Measurements from ENCODE around the gene GPR55.

The GPR55 gene

GRCh38 chr2:230879271-230879882, 45.7 kb downstream of the GPR55 start:
- DNase-seq (ENCODE audit: low read depth), result no peak

DNA sequence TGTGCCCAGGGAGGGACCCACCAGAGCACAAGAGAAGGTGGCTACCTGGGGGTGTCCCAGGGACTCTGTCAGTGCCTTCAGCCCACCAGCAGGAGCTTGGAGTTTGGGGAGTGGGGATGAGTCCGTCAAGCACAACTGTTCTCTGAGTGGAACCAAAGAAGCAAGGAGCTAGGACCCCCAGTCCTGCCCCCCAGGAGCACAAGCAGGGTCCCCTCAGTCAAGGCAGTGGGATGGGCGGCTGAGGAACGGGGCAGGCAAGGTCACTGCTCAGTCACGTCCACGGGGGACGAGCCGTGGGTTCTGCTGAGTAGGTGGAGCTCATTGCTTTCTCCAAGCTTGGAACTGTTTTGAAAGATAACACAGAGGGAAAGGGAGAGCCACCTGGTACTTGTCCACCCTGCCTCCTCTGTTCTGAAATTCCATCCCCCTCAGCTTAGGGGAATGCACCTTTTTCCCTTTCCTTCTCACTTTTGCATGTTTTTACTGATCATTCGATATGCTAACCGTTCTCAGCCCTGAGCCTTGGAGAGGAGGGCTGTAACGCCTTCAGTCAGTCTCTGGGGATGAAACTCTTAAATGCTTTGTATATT, 46.3 kb downstream of the GPR55 start:
- no peak for DNase-seq (ENCODE audit: low read depth)

DNA sequence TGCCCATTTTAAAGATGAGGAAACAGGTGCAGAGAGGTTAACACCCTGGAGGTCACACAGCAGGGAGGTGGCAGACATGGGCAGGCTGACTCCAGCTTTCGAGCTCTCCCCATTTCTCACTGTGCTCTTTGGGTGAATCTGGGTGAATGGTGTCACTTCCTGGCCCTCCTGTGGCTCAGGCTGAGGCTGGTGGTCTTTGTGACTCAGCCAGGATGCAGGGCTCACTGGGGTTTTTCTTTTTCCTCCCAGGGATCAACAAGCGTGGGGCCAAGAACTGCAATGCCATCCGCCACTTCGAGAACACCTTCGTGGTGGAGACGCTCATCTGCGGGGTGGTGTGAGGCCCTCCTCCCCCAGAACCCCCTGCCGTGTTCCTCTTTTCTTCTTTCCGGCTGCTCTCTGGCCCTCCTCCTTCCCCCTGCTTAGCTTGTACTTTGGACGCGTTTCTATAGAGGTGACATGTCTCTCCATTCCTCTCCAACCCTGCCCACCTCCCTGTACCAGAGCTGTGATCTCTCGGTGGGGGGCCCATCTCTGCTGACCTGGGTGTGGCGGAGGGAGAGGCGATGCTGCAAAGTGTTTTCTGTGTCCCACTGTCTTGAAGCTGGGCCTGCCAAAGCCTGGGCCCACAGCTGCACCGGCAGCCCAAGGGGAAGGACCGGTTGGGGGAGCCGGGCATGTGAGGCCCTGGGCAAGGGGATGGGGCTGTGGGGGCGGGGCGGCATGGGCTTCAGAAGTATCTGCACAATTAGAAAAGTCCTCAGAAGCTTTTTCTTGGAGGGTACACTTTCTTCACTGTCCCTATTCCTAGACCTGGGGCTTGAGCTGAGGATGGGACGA, 47.1 kb downstream of the GPR55 start:
- no peak for DNase-seq (ENCODE audit: low read depth)

GRCh38 chr2:230877116-230877758, 47.8 kb downstream of the GPR55 start:
- no peak for DNase-seq (ENCODE audit: low read depth)

GRCh38 chr2:230875347-230876315, 49.4 kb downstream of the GPR55 start:
- DNase-seq (ENCODE audit: low read depth), result no peak

GRCh38 chr2:230874876-230875275, 50.2 kb downstream of the GPR55 start:
- no peak for DNase-seq (ENCODE audit: low read depth)

DNA sequence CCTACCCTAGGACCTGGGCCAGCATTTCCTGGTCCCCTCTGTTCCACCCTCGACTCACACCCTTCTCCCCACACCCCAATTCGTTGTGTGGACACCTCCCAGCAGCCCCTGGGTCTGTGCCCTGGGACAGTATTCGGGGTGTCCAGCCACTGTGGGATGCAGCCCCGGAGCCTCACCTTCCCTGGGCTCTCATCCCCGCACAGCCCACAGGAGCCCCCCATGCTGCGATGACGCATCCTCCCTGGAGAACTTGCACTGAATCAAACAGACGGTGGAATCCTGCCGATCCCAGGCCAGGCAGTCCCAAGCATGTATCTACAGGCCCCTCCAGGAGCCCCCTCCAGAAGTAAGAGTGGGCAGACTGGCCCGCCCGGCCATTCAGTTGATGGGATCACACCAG, 50.6 kb downstream of the GPR55 start:
- DNase-seq (ENCODE audit: low read depth), result no peak

DNA sequence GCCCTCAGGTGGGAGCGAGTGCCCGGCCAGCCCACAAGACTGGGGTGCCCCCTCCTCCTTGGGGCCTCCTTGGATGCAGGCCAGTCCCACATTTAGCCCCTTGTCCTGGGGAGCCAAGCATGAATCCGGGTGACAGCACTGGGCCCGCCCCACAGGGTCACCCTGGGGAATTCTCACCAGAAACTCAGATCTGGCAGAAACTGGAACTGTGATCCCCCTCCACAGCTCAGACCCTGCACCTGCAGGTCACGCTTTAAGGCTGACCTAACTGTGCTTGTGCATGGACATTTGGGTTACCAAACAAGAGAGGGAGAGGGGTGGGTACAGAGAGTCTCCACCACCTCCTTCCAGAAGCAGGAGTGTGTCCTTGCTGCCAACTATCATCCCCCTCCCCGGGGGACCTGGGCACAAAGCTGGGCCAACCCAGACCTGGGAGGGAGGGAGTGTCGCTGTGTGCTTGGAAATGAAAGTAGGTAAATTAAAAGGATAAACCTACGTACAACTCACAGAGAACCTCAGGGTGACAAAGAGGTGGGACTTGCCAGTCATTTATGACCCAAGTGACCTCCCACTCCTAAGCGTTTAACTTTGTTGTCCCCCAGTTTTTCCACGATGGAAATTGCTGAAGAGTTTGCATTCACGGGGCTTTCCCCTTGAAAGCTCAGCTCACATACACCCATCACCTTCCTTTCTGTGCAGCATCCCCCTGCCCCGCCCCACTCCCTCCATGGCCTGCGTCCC, 51.2 kb downstream of the GPR55 start:
- DNase-seq (ENCODE audit: low read depth), result no peak

DNA sequence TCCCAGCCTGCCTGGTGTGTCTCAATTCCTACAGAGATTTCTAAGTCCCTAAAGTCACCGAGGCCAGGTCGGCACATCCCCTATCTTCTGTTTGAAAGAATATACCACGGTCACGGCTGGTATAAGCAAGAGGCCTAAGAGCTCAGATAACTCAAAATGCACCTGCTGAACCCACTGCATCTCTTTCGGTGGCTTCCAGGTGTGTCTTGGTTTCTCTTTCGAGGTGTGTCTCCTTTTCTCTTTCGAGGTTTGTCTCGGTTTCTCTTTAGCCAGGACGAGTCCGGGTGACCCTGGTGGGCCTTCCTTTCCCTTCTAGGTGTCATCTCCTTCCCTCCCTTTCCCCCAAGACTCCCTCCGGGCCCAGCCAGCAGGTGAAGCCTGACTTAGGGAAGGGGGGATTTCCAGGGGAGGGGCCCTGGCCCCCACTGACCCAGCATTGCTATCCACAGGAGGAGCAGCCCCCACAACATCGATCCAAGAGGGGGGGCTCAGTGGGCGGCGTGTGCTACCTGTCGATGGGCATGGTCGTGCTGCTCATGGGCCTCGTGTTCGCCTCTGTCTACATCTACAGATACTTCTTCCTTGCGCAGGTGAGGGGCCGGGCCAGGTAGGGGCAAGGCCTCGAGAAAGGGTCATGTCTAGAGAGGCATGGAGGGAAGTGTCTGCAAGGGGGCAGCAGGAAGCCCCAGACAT, 51.9 kb downstream of the GPR55 start:
- no peak for DNase-seq (ENCODE audit: low read depth)

- no peak for DNase-seq (ENCODE audit: low read depth)
Measured at GRCh38 chr2:230872151-230872967, 52.7 kb downstream of the GPR55 start.

DNA sequence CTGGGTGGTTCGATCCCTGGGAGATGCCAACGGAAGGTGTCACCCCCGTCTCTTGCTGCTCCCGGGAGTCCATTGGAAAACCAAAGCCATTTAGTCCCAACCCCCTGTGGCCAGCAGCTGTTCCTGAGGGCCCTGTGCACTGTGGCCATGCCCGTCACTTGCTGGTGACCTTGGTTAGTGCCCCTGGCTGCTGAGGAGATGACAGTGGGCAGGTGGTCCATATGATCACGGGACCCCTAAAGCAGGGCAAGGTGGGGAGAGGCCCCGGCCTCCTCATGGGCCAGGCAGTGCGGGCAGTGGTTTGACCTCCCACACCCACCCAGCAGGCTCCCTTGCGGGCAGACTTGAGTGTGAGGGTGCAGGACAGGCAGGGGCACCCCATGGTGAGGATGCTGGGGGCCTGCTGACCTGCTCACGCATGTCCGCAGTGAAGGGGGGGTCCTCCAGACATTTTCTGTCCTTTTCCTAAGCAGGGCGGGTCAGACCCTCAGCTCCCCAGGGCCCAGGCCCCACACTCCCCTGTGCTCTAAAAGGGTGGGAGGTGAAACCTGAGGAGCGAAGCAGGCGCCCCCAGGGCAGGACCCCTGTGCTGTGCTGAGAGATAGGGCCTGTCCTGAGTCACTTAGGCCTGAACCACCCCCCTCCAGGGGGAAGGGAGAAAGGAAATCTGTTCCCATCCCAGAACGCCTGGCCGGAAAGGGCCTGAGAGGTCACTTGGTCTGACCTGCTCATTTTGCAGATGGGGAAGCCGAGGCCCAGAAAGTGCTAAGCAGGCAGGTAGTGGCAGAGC, 53.5 kb downstream of the GPR55 start:
- DNase-seq (ENCODE audit: low read depth), result no peak

GRCh38 chr2:230870544-230871360, 54.3 kb downstream of the GPR55 start:
- no peak for DNase-seq (ENCODE audit: low read depth)

GRCh38 chr2:230869914-230870543, 55.0 kb downstream of the GPR55 start:
- no peak for DNase-seq (ENCODE audit: low read depth)

DNA sequence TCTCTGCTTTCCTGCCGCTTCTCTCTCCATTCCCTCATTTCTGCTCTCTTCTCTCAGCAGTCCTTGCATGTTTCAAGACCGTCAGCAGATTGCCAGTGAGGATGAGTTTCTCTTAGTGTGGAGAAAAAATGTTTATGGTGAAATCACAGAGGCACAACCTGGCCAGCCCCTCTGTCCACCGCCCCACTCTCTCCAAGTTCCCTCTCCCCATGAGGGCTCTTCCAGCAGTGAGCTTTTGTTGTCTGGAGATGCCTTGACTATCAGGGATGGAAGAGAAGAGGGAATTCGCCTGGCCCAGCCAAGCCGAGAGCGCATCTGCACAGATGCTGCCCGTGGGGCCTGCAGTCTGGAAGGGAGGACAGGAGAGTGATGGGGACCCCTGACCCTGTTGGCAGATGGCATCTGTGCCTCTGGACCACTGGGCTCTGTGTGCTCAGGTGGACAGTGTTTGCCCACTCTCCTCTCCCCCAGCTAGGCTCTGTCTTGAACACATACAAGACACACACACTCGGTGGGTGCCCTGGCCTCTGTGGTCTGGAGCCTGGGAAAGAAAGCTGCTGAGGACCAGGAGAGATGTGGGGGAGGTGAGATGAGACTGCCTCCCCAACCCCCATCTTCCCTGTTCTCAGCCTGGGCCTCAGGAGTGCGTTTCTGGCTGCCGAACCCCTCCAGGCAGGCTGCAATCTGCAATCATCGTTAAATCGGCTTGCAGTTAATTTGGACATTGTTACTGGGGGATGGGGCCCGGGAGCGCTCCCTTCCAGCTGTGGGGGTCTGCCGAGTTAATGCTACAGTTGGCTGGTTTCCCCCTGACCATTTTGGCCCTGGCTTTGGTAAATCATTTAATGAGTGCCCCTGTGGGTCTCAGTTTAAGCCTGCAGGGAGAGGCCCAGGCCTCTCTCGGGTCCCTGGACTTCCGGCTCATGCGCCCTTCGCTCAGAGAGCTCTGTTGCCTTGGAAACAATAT, 55.8 kb downstream of the GPR55 start:
- DNase-seq (ENCODE audit: low read depth), result no peak

- DNase-seq (ENCODE audit: low read depth), result no peak
Measured at GRCh38 chr2:230868161-230868946, 56.7 kb downstream of the GPR55 start.
